Glomerular visceral epithelial cell (primary cell): ENCODE results near the gene JPH4.

ENCODE experiments used
- DNase-seq: peaks from one replicate; pipeline ENCODE4 v3.0.0-alpha.2; 2016; ENCODE audit errors: extremely low spot score

JPH4 gene

DNA sequence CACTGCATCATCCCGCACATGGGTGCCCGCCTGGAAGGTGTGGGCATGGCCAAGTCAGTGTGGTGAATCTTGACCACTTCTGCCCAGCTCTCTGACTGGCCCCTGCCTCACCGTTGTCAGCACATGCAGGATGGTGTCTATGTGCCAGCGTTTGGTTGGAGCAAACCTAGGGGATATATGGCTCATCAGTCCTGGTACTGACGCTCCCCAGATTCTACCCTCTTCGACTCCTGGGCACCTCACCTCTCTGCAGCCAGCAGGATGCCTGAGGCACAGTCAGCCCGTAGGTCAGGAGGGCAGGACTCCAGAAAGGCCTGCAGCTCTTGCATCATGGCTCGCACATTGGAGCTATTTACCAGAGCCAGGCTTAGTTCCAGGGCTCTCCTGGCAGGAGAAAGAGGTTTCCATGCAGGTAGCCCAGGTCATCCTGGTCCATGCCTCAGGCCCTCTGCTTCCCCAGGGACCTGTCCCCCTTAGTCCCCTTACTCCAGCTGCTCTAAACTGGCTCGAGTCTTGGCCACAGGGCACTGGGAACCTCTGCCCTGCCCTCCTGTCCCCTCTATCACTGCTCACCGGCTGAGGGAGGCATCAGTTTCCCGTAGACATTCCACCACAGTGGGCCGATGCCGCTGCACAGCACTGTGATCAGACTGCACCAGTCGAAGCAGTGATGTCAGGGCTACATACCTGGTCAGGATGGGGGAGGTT, 15.0 kb downstream of the JPH4 start:
- DNase-seq: no peak

DNA sequence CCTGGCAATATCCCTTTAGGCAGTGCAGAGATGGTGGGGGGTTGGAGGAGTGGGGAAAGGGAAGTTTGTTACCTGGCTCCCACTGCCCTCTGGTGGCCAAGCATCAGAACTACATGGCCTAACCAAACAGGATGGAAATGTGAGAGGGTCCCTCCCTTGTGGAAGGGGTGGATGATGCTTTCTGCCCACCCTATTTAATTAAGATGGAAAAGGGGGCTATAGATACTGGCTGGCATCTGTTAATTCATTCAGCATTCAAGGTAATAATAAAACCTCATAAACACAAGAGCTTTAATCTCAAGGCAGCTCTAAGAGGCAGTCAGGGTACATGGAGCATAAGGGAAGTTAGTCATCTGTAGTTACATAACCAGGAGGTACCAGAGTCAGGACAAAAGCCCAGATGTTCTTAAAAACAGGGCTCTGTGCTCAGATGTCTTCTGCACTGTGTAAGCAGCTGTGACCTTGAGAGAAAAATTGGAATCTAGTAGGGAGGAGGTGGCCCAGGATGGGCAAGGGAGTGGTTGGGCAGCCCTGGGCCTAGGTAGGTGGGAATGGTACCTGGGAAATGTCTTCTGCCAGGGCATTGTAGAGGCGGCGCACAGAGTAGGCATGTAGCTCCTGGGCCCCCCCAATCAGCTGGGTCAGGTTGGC, 15.6 kb downstream of the JPH4 start:
- peak; percentile 59 for DNase-seq

GRCh38 chr14:23561873-23562821, 16.4 kb downstream of the JPH4 start:
- DNase-seq: peak; percentile 47

DNA sequence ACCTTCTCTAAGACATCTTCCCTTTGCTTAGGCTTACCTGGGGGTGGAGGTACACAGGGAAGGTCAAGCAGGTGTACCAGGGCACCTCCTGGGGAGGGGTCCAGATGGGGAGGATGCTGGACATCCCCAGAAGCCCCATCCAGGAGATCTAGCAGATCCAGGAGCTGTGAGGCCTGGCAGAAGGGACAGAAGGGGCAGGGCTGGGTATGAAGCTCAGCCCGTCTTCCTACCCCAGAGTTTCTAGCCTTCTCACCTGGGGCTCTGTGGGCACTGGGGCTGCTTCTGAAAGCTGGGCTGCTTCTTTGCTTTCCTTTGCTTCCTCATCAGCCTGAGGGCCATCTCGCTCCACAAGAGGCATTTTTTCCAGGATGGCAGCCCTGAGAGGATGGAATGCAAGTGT, 17.3 kb downstream of the JPH4 start:
- no peak for DNase-seq

DNA sequence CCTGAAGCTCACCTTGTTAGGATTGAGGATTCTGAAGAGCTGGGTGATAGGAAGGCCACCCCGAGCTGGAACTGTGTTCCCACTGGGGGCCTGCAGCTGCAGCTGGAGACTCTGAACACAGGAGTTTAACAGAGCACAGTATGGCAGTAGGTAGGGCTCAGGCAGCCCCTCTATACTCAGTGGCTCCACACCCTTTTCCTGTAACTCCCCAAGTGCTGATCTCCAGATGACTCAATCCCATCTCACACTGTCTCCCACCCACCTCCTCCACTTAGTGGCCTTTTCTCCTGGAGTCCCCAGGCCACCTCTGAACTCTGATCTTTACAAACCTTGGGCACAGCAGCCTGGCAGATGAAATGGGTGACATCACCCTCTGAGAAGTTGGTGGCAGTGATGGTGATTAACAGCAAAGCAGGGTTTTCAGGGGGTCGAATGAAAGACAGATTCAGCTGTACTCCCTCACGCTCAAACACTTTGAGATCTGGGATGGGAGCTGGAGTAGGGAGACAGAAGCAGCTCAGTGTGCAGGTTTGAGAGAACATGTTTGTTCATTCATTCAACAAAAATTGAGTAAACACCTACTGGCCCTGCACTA, 18.6 kb downstream of the JPH4 start:
- DNase-seq: no peak

- peak; percentile 61 for DNase-seq
Observed at GRCh38 chr14:23559010-23559925, 19.3 kb downstream of the JPH4 start.

DNA sequence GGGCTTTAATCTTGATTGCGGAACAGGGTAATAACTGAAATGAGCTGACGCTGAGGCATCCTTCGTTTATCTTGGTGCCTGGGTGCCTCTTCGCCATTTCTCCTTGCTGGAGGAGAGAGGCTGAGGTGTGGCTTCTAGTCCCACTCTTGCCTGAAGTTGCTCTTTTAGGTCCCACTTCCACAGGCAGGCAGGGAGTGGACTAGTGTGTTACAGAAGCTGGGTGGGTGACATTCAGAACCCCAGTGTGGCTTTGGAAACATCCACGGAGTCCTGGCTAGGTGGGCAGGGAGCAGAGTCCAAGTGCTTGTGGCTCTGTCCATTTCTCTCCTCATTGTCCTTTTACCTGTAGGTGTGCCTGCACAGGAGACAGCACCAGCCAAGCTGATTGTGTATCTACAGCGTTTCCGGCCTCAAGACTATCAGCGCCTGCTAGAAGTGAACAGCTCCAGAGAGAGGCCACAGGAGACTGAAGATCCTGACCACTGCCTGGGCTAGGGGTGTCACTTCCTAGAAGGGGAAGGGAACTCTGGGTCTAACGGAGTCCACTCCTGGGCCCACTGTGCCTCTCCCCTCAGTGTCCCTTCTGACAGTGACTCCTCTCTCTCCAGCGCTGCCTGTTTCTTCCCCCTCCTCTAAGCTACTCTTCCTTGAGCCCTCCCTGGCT, 20.1 kb downstream of the JPH4 start:
- DNase-seq: no peak

GRCh38 chr14:23557946-23558345, 20.6 kb downstream of the JPH4 start:
- no peak for DNase-seq

DNA sequence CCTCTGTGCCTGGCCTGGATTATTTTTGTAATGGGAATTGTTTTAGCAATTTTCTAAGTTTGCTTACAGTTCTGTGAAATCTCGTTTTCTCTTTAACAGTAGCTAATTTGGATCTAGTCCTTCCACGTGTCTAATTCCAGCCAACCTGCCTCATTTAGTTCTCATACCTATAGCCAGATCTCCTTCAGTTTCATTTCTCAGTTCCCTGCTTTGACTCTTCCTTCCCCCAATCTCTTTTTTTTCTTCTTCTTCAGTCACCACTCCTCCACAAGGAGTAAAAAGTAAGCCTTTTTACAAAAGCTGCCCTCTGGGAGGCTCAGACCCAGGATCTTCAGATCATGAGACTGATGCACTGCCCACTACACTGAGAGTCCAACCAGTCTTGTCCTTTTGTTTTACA, 21.1 kb downstream of the JPH4 start:
- DNase-seq: no peak

GRCh38 chr14:23556700-23557440, 21.7 kb downstream of the JPH4 start:
- DNase-seq: peak; percentile 24

DNA sequence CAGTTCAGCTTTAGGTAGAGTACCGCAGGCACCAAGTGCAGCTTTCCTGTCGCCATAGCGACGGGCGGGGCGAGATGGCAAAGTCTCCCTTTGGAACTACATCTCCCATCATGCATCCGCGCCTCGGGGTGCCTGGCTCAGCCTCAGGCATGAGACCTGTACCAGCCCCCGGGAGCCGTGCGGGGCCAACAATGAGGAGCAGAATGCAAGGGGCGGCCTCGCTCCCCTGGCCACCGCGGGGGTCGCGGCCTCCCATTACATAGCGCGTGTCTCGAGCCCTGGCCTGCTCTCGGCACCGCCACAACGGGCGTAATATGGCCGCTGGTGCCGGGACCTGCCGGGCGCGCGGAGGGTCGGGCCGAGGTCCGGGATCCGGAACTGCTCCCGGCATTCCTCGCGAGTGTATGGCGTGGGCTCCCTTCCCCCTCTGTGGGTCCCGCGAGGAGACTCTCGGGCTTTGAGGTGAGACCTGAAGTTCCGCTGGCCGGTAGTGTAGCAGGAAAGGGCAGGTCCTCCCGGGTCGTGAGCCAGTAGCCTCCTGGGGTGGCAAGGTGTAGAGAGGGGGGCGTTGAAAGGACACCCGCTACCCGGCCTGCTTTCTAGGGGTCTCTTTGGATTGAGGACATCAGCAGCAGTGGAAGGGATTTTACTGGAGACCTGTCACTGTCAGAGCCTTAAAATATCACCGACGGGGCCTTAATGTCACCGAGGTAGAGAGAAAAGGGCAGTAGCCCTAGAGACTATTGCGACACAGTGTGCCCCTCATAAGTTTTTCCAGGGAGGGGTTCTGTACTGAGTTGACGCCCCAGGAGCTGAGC, 22.5 kb downstream of the JPH4 start, which contains the start of gene THTPA:
TSS of gene THTPA (plus strand) at position 390 of the 818 bp plus-strand sequence. CDS start 487 bp downstream, outside the sequence.
- peak; percentile 89 for DNase-seq

DNA sequence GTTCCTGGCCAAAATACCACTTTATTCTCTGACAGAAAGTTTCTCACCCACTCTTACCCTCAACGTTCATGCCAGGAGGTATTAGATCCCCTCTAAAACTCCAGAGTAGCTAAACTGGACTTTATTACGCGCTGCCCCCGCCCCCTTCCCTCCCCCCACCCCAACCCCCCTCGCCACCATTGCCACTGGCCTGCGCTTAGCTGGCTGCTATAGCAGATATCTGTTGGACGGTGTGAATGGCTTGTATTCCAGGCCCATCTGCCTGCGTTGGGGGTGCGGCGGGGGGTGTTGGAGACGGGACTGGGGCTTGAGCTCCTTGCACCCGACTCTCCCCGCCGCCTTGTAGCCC, 23.1 kb downstream of the JPH4 start:
- DNase-seq: no peak

GRCh38 chr14:23551266-23552028, 27.1 kb downstream of the JPH4 start, which contains the start of gene ZFHX2:
ZFHX2 (minus strand) TSS chr14:23551765; CDS start chr14:23535325, 16,440 bp downstream.
- peak; percentile 87 for DNase-seq

GRCh38 chr14:23550812-23551265, 27.8 kb downstream of the JPH4 start:
- DNase-seq: no peak

DNA sequence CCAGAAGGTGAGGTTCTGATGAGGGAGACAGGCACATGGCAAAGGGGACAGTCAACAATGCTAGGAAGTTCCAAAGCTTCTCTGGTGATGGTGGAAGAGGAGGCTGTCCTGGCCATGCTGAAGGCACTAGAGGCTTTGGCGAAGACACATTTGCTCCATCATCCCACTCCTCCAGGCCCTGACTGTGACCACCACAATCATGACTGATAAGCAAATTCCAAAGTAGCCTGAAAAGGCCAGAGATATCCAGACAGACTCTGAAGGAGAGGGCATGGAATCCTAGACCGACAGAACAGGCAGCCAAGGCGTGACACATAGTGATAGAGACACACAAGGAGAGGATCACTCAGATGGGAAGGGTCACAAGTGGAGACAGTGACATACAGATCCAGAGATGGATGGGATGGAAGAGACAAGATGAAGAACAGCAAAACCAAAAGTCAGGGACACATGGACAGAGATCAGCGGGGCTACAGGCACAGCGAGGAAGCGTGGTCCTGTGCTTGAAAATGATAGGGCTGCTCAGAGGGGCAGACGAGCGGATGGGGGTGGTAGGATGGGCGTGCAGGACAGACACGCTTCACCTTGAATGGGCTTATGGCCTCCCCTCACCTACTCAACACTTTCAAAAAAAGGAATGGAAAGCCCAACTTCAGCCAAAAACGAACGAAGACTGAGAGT, 28.3 kb downstream of the JPH4 start:
- DNase-seq: no peak

GRCh38 chr14:23548351-23549318, 30.0 kb downstream of the JPH4 start:
- DNase-seq: no peak
